Adrenal gland (tissue), 12 donors: ENCODE measurements around the gene ZNF394. TPM values are rescaled to one million over a fixed set of nuclear protein-coding genes. Genes with fewer than 3 reads are reported as not detected.
"Not testable (repeated sequence)": the region's sequence is repeated elsewhere in the genome, so short reads cannot be mapped to it uniquely, and the experiment has no call there.

Source experiments
- DNase-seq, 7 donors: peaks; one replicate each; pipeline ENCODE4 v3.0.0-alpha.2; 2019 to 2020
- H3K27ac ChIP-seq, 5 donors: fragments of 200-600 bp; sonication (generic) in 4 of 5; 1 replicate in 3 of 5; 2 replicates in 2 of 5; pipeline versions ENCODE4 v1.5.1 to v1.8.0; 2016 to 2020; ENCODE audit warnings: mild to moderate bottlenecking in 1 of 5
- H3K27me3 ChIP-seq: fragments of 200-600 bp; 2 replicates; pipeline ENCODE4 v1.8.0; 2021
- H3K36me3 ChIP-seq, 2 donors: fragments of 200-600 bp; replicated peaks in 1 of 2; 1 replicate in 1 of 2; 2 replicates in 1 of 2; pipeline versions ENCODE4 v1.5.1 to v1.8.0; 2018 to 2022
- H3K4me1 ChIP-seq, 2 donors: fragments of 200-600 bp; replicated peaks in 1 of 2; 1 replicate in 1 of 2; 2 replicates in 1 of 2; pipeline versions ENCODE4 v1.5.1 to v1.8.0; 2018 to 2021
- H3K4me3 ChIP-seq, 4 donors: fragments of 200-600 bp; sonication (generic) in 3 of 4; one replicate each; pipeline ENCODE4 v1.5.1; 2016 to 2018
- H3K9me3 ChIP-seq, 3 donors: fragments of 200-600 bp; sonication (generic) in 1 of 3; replicated peaks in 1 of 3; 1 replicate in 2 of 3; 2 replicates in 1 of 3; pipeline versions ENCODE4 v1.5.1 to v1.8.0; 2016 to 2021
- POLR2A ChIP-seq, 2 donors: fragments of 450-650 bp; IDR thresholded peaks; one replicate each; pipeline ENCODE4 v1.6.1; 2017; ENCODE audit warnings: antibody characterized with exemption in 2 of 2, mild to moderate bottlenecking in 2 of 2, moderate library complexity in 1 of 2
- WGBS, 4 donors: extraction: QIAGEN DNeasy Blood & Tissue Kit in 2 of 4; methylation state at CpG; one replicate each; pipeline versions ENCODE4 v1.1.5 to v1.1.7; 2013 to 2017; 5-methylcytosine and 5-hydroxymethylcytosine counted together
- intact Hi-C, 2 donors: fragments of 100-400 bp; cut with DNase I; formaldehyde crosslinking; loops; one replicate each; pipeline versions ENCODE4 v1.14.1 to v1.15.0; 2022 to 2023
- polyA plus RNA-seq, 3 donors: library from polyadenylated mRNA; stranded (reverse); fragments of 200-250 nt in 2 of 3; fragments of 350-450 nt in 1 of 3; fragmentation: Illumina TruSeq in 1 of 3; extraction: RNeasy Lipid Tissue Mini Kit (QIAGEN cat#74804) in 1 of 3; gene quantifications; one replicate each; pipeline ENCODE4 v1.2.3, GENCODE V29; 2013 to 2014
- total RNA-seq, 9 donors: library from RNA; depleted of rRNA in 4 of 9; stranded (reverse); fragments of >200 nt in 4 of 9; fragments of 120-200 nt in 1 of 9; fragmentation: NEBNext Ultra II Directional in 1 of 9; extraction: Animal tissue kit (Norgen Biotek cat#: 25700) in 1 of 9; gene quantifications; one replicate each; pipeline versions ENCODE4 v1.1.0 to v1.2.4, GENCODE V29; 2013 to 2023
- TF ChIP-seq, protein P1 (sequence below), 6 experiments: fragments of 450-650 bp in 4 of 6; fragments of 200-600 bp in 2 of 6; sonication (generic) in 1 of 6; IDR thresholded peaks; 1 replicate in 5 of 6; 2 replicates in 1 of 6; pipeline versions ENCODE4 v1.5.1 to v1.8.0; 2016 to 2021; ENCODE audit warnings: antibody characterized with exemption in 6 of 6, mild to moderate bottlenecking in 2 of 6, moderate library complexity in 1 of 6
- donor health status: healthy with polysubstance abuse.
- donor health status: Bipolar disorder and iron deficiency.
- donor health status: DM: yes; HTN: yes; CAD: no.
- donor health status: DM: no; HTN: no; CAD: no.
- donor health status: DM: no; HTN: no; CAD: no.
- donor health status: DM: yes; HTN: yes; CAD: no.

Gene ZNF394
- total and polyA plus RNA-seq, 12 donors, result 10.5 to 31.0 (median 22.8) TPM

DNA sequence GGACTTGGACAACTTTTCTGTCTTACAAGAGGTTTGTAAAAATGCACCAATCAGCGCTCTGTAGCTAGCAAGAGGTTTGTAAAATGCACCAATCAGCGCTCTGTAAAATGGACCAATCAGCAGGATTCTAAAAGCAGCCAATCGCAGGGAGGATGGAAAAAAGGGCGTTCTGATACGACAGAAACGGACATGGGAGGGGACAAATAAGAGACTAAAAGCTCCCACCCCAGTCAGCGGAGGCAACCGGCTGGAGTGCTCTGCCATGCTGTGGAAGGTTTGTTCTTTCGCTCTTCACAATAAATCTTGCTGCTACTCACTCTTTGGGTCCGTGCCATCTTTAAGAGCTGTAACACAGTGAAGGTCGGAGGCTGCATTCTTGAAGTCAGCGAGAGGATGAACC, 1.2 kb upstream of the ZNF394 start:
- H3K4me1 ChIP-seq, result peaks cover 31 to 34% of the 10 kb centered on the region in 2 donors
- peak in 1 of 2 donors; percentile 55 for TF ChIP-seq POLR2A (IDR thresholded peaks at IDR 0.05)
- H3K27ac ChIP-seq, result peak overlapping the region in 3 of 5 donors; percentile 92 to 96 (median 92)
- 59 to 74% (median 61%) methylated on average over 10 to 12 of the region's 12 CpGs for WGBS, 4 donors
- H3K27me3 ChIP-seq, H3K36me3 ChIP-seq, H3K9me3 ChIP-seq, intact Hi-C loops: not testable (repeated sequence)
- peak; percentile 41 to 77 (median 66) for DNase-seq
- H3K4me3 ChIP-seq, result peak overlapping the region in 1 of 4 donors; percentile 82

DNA sequence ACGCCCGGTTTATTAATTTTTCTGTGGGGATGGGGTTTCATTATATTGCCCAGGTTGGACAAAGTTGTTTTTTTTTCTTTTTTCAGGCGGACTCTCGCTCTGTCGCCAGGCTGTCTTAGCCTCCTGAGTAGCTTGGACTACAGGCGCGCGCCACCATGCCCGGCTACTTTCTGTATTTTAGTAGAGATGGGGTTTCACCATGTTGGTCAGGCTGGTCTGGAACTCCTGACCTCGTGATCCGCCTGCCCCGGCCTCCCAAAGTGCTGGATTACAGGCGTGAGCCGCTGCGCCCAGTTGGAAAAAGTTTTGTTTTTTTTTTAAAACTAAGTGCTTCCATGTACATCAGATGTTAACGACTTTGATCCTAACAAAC, 542 bp upstream of the ZNF394 start:
- TF ChIP-seq, protein P1, sequence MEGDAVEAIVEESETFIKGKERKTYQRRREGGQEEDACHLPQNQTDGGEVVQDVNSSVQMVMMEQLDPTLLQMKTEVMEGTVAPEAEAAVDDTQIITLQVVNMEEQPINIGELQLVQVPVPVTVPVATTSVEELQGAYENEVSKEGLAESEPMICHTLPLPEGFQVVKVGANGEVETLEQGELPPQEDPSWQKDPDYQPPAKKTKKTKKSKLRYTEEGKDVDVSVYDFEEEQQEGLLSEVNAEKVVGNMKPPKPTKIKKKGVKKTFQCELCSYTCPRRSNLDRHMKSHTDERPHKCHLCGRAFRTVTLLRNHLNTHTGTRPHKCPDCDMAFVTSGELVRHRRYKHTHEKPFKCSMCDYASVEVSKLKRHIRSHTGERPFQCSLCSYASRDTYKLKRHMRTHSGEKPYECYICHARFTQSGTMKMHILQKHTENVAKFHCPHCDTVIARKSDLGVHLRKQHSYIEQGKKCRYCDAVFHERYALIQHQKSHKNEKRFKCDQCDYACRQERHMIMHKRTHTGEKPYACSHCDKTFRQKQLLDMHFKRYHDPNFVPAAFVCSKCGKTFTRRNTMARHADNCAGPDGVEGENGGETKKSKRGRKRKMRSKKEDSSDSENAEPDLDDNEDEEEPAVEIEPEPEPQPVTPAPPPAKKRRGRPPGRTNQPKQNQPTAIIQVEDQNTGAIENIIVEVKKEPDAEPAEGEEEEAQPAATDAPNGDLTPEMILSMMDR (IDR thresholded peaks at IDR 0.05), result no peak
- no peak for TF ChIP-seq POLR2A (IDR thresholded peaks at IDR 0.05)
- H3K27ac ChIP-seq, result peak overlapping the region in 4 of 5 donors; percentile 86 to 96 (median 92)

DNA sequence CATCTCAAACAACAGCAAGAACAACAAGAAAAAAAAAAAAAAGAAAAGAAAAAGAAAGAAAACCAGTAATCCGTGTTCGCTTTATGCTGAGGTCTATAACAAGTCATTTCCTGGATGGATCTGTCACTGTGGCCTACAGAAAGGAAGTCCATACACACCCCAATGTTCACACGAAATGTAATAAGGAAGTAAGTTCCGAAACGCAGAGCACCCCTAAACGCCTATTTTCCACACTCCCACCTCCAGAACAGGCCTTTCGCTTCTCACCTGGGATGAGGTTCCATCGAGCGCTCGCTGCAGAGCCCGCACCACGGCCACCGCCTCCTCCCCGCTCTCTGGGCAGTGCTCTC, 735 bp downstream of the ZNF394 start:
- Histone ChIP-seq H3K27me3 (no peaks in the 10 kb centered on the region), H3K4me3 (peak overlapping the region; percentile 43 to 91 (median 70)), H3K4me1 (peaks cover 21 to 24% of the 10 kb centered on the region in 2 donors), H3K27ac (peak overlapping the region; percentile 86 to 96 (median 92)), H3K36me3 (peaks cover 0 to 14% of the 10 kb centered on the region in 2 donors), H3K9me3 (peaks cover 0 to 3% (median 0%) of the 10 kb centered on the region in 3 donors)
- no peak for TF ChIP-seq POLR2A (IDR thresholded peaks at IDR 0.05)
- TF ChIP-seq, protein P1 (IDR thresholded peaks at IDR 0.05), result no peak
- no peak for DNase-seq
- 0 to 4% (median 0%) methylated on average over 6 to 14 of the region's 14 CpGs for WGBS, 4 donors
- intact Hi-C loops, result loop anchor here in 1 of 2 donors (5.0 kb wide), 1 partner anchor 53 kb away; the partner anchor contains the start of gene FAM200A

More for the DNA sequence above, 542 bp upstream of the ZNF394 start:
- Histone ChIP-seq H3K4me3 (peak overlapping the region; percentile 43 to 91 (median 70)), H3K36me3 (peaks cover 0 to 11% of the 10 kb centered on the region in 2 donors), H3K27me3 (no peaks in the 10 kb centered on the region), H3K9me3 (no peaks in the 10 kb centered on the region), H3K4me1 (peaks cover 25 to 27% of the 10 kb centered on the region in 2 donors)
- peak in 1 of 7 donors; percentile 57 for DNase-seq
- intact Hi-C loops, result no loop called here
- WGBS, 4 donors, result 43 to 58% (median 47%) methylated on average over 15 to 16 of the region's 16 CpGs

DNA sequence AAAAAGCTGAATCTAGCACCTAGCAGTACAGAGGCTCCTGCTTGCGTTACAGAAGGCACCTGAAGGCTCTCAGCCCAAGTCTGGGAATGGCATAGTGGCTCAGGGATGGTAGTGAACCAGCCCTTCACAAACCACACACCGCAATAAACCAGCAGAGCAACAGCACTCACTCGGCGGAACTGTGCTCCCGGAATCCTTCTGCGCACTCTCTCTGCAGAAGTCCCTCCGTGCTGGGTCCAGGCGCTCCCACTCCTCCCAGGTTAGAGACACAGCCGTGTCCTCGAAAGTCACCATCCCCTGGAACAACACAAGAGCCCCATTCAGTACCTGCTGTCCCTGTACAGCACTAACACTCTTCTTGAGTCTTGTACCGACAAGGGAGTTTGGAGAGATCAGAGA, 1.5 kb downstream of the ZNF394 start:
- intact Hi-C loops, result loop anchor here in 1 of 2 donors (5.0 kb wide), 1 partner anchor 54 kb away; the partner anchor contains the start of gene FAM200A
- Histone ChIP-seq H3K4me3 (peak overlapping the region in 1 of 4 donors; percentile 82), H3K36me3 (peaks cover 0 to 22% of the 10 kb centered on the region in 2 donors), H3K27me3 (no peaks in the 10 kb centered on the region), H3K9me3 (peaks cover 0 to 10% (median 2%) of the 10 kb centered on the region in 3 donors), H3K4me1 (peaks cover 21 to 24% of the 10 kb centered on the region in 2 donors), H3K27ac (no peak overlapping the region)
- 28 to 63% (median 52%) methylated on average over 10 to 11 of the region's 11 CpGs for WGBS, 4 donors
- DNase-seq, result no peak
- no peak for TF ChIP-seq POLR2A (IDR thresholded peaks at IDR 0.05)
- TF ChIP-seq, protein P1 (IDR thresholded peaks at IDR 0.05), result no peak
